Measurements from ENCODE around the gene OR1S2.
"Not testable (repeated sequence)": the region's sequence is repeated elsewhere in the genome, so short reads cannot be mapped to it uniquely, and the experiment has no call there.

Gene OR1S2

GRCh38 chr11:58204042-58204441, at the start of gene OR1S2:
Gene OR1S2 (minus strand): TSS chr11:58204142. CDS start chr11:58204142, 0 bp downstream.
- Histone ChIP-seq H3K9ac (ENCODE audit: low read length in 2 of 2) (no peak within 1 kb of the TSS), H3K4me3 (ENCODE audit: low read length in 2 of 2) (no peak within 1 kb of the TSS), H3K27ac (ENCODE audit: low read length) (no peak within 1 kb of the TSS), H3K36me3 (ENCODE audit: control insufficient read depth in 2 of 2, insufficient read depth in 2 of 2, low read length in 2 of 2) (no peaks in the 10 kb centered on the region), H3K9me3 (ENCODE audit: control insufficient read depth in 2 of 2, low read length in 2 of 2) (peaks cover 0 to 4% of the 10 kb centered on the region in 2 donors), H3K4me1 (ENCODE audit: control insufficient read depth, insufficient read depth, low read length) (no peaks in the 10 kb centered on the region), H3K27me3 (ENCODE audit: control insufficient read depth in 1 of 2, insufficient read depth in 2 of 2, low read length in 2 of 2) (no peaks in the 10 kb centered on the region)

GRCh38 chr11:58243954-58244353, 40.0 kb upstream of the OR1S2 start:
- H3K4me3 ChIP-seq (ENCODE audit: low read length in 2 of 2) = no peak overlapping the region
- no peaks in the 10 kb centered on the region for H3K27me3 ChIP-seq (ENCODE audit: control insufficient read depth in 1 of 2, insufficient read depth in 2 of 2, low read length in 2 of 2)
- no peaks in the 10 kb centered on the region for H3K36me3 ChIP-seq (ENCODE audit: control insufficient read depth in 2 of 2, insufficient read depth in 2 of 2, low read length in 2 of 2)
- no peak overlapping the region for H3K27ac ChIP-seq (ENCODE audit: low read length)
- peaks cover 0 to 3% of the 10 kb centered on the region in 2 donors for H3K9me3 ChIP-seq (ENCODE audit: control insufficient read depth in 2 of 2, low read length in 2 of 2)
- H3K4me1 ChIP-seq (ENCODE audit: control insufficient read depth, insufficient read depth, low read length) = no peaks in the 10 kb centered on the region
- H3K9ac ChIP-seq (ENCODE audit: low read length in 2 of 2) = no peak overlapping the region

- H3K4me3 ChIP-seq (ENCODE audit: low read length in 2 of 2) = no peak overlapping the region
These were observed 24.1 kb upstream of the OR1S2 start for GRCh38 chr11:58227956-58228615.

GRCh38 chr11:58222721-58223120, 18.8 kb upstream of the OR1S2 start:
- no peak overlapping the region for H3K9ac ChIP-seq (ENCODE audit: low read length in 2 of 2)
- H3K9me3 ChIP-seq (ENCODE audit: control insufficient read depth in 2 of 2, low read length in 2 of 2) = no peaks in the 10 kb centered on the region
- no peaks in the 10 kb centered on the region for H3K27me3 ChIP-seq (ENCODE audit: control insufficient read depth in 1 of 2, insufficient read depth in 2 of 2, low read length in 2 of 2)
- H3K4me1 ChIP-seq (ENCODE audit: control insufficient read depth, insufficient read depth, low read length) = no peaks in the 10 kb centered on the region
- H3K4me3 ChIP-seq (ENCODE audit: low read length in 2 of 2) = no peak overlapping the region
- no peak overlapping the region for H3K27ac ChIP-seq (ENCODE audit: low read length)
- H3K36me3 ChIP-seq (ENCODE audit: control insufficient read depth in 2 of 2, insufficient read depth in 2 of 2, low read length in 2 of 2) = no peaks in the 10 kb centered on the region

More at GRCh38 chr11:58227956-58228615, 24.1 kb upstream of the OR1S2 start:
- H3K27me3 ChIP-seq (ENCODE audit: control insufficient read depth in 1 of 2, insufficient read depth in 2 of 2, low read length in 2 of 2) = no peaks in the 10 kb centered on the region
- no peak overlapping the region for H3K9ac ChIP-seq (ENCODE audit: low read length in 2 of 2)
- no peaks in the 10 kb centered on the region for H3K36me3 ChIP-seq (ENCODE audit: control insufficient read depth in 2 of 2, insufficient read depth in 2 of 2, low read length in 2 of 2)
- H3K9me3 ChIP-seq (ENCODE audit: control insufficient read depth in 2 of 2, low read length in 2 of 2) = no peaks in the 10 kb centered on the region
- no peak overlapping the region for H3K27ac ChIP-seq (ENCODE audit: low read length)
- H3K4me1 ChIP-seq (ENCODE audit: control insufficient read depth, insufficient read depth, low read length) = no peaks in the 10 kb centered on the region

GRCh38 chr11:58216476-58216875, 12.5 kb upstream of the OR1S2 start:
- Histone ChIP-seq H3K27ac (ENCODE audit: low read length) (no peak overlapping the region), H3K4me3 (ENCODE audit: low read length in 2 of 2) (no peak overlapping the region), H3K9me3 (ENCODE audit: control insufficient read depth in 2 of 2, low read length in 2 of 2) (no peaks in the 10 kb centered on the region), H3K27me3 (ENCODE audit: control insufficient read depth in 1 of 2, insufficient read depth in 2 of 2, low read length in 2 of 2) (no peaks in the 10 kb centered on the region), H3K9ac (ENCODE audit: low read length in 2 of 2) (no peak overlapping the region), H3K36me3 (ENCODE audit: control insufficient read depth in 2 of 2, insufficient read depth in 2 of 2, low read length in 2 of 2) (no peaks in the 10 kb centered on the region), H3K4me1 (ENCODE audit: control insufficient read depth, insufficient read depth, low read length) (no peaks in the 10 kb centered on the region)

- H3K4me1 ChIP-seq (ENCODE audit: control insufficient read depth, insufficient read depth, low read length); H3K9me3 ChIP-seq (ENCODE audit: control insufficient read depth in 2 of 2, low read length in 2 of 2); H3K27ac ChIP-seq (ENCODE audit: low read length); H3K9ac ChIP-seq (ENCODE audit: low read length in 2 of 2); H3K4me3 ChIP-seq (ENCODE audit: low read length in 2 of 2); H3K36me3 ChIP-seq (ENCODE audit: control insufficient read depth in 2 of 2, insufficient read depth in 2 of 2, low read length in 2 of 2); H3K27me3 ChIP-seq (ENCODE audit: control insufficient read depth in 1 of 2, insufficient read depth in 2 of 2, low read length in 2 of 2): not testable (repeated sequence)
These were observed 8.5 kb upstream of the OR1S2 start, which contains the start of gene OR1S1 for GRCh38 chr11:58212420-58212819. Gene OR1S1 (plus strand): TSS chr11:58212720.

GRCh38 chr11:58199271-58199670, 4.7 kb downstream of the OR1S2 start:
- H3K36me3 ChIP-seq (ENCODE audit: control insufficient read depth in 2 of 2, insufficient read depth in 2 of 2, low read length in 2 of 2) = no peaks in the 10 kb centered on the region
- peaks cover 0 to 4% of the 10 kb centered on the region in 2 donors for H3K9me3 ChIP-seq (ENCODE audit: control insufficient read depth in 2 of 2, low read length in 2 of 2)
- no peak overlapping the region for H3K9ac ChIP-seq (ENCODE audit: low read length in 2 of 2)
- H3K4me3 ChIP-seq (ENCODE audit: low read length in 2 of 2) = no peak overlapping the region
- no peak overlapping the region for H3K27ac ChIP-seq (ENCODE audit: low read length)
- H3K4me1 ChIP-seq (ENCODE audit: control insufficient read depth, insufficient read depth, low read length) = no peaks in the 10 kb centered on the region
- no peaks in the 10 kb centered on the region for H3K27me3 ChIP-seq (ENCODE audit: control insufficient read depth in 1 of 2, insufficient read depth in 2 of 2, low read length in 2 of 2)

GRCh38 chr11:58195939-58196338, 8.0 kb downstream of the OR1S2 start:
- H3K9ac ChIP-seq (ENCODE audit: low read length in 2 of 2) = no peak overlapping the region
- H3K9me3 ChIP-seq (ENCODE audit: control insufficient read depth in 2 of 2, low read length in 2 of 2) = peaks cover 0 to 6% of the 10 kb centered on the region in 2 donors
- H3K27me3 ChIP-seq (ENCODE audit: control insufficient read depth in 1 of 2, insufficient read depth in 2 of 2, low read length in 2 of 2) = no peaks in the 10 kb centered on the region
- no peak overlapping the region for H3K4me3 ChIP-seq (ENCODE audit: low read length in 2 of 2)
- H3K36me3 ChIP-seq (ENCODE audit: control insufficient read depth in 2 of 2, insufficient read depth in 2 of 2, low read length in 2 of 2) = no peaks in the 10 kb centered on the region
- H3K27ac ChIP-seq (ENCODE audit: low read length) = no peak overlapping the region
- no peaks in the 10 kb centered on the region for H3K4me1 ChIP-seq (ENCODE audit: control insufficient read depth, insufficient read depth, low read length)

- H3K9ac ChIP-seq (ENCODE audit: low read length in 2 of 2) = no peak overlapping the region
- no peaks in the 10 kb centered on the region for H3K36me3 ChIP-seq (ENCODE audit: control insufficient read depth in 2 of 2, insufficient read depth in 2 of 2, low read length in 2 of 2)
- no peaks in the 10 kb centered on the region for H3K4me1 ChIP-seq (ENCODE audit: control insufficient read depth, insufficient read depth, low read length)
- H3K9me3 ChIP-seq (ENCODE audit: control insufficient read depth in 2 of 2, low read length in 2 of 2) = peaks cover 0 to 2% of the 10 kb centered on the region in 2 donors
- no peaks in the 10 kb centered on the region for H3K27me3 ChIP-seq (ENCODE audit: control insufficient read depth in 1 of 2, insufficient read depth in 2 of 2, low read length in 2 of 2)
- H3K27ac ChIP-seq (ENCODE audit: low read length) = no peak overlapping the region
- no peak overlapping the region for H3K4me3 ChIP-seq (ENCODE audit: low read length in 2 of 2)
These were observed 10.6 kb downstream of the OR1S2 start for GRCh38 chr11:58193391-58193790.

GRCh38 chr11:58192229-58192628, 11.7 kb downstream of the OR1S2 start:
- Histone ChIP-seq H3K27ac (ENCODE audit: low read length) (no peak overlapping the region), H3K4me3 (ENCODE audit: low read length in 2 of 2) (no peak overlapping the region)

GRCh38 chr11:58188770-58189169, 15.2 kb downstream of the OR1S2 start, which contains the start of gene OR9Q2:
Gene OR9Q2 (plus strand): TSS chr11:58189070. CDS start chr11:58190491, 1,421 bp downstream.
- peaks cover 0 to 2% of the 10 kb centered on the region in 2 donors for H3K9me3 ChIP-seq (ENCODE audit: control insufficient read depth in 2 of 2, low read length in 2 of 2)
- H3K27ac ChIP-seq (ENCODE audit: low read length) = no peak within 1 kb of the TSS
- no peaks in the 10 kb centered on the region for H3K36me3 ChIP-seq (ENCODE audit: control insufficient read depth in 2 of 2, insufficient read depth in 2 of 2, low read length in 2 of 2)
- H3K9ac ChIP-seq (ENCODE audit: low read length in 2 of 2) = no peak within 1 kb of the TSS
- no peaks in the 10 kb centered on the region for H3K27me3 ChIP-seq (ENCODE audit: control insufficient read depth in 1 of 2, insufficient read depth in 2 of 2, low read length in 2 of 2)
- H3K4me3 ChIP-seq (ENCODE audit: low read length in 2 of 2) = no peak within 1 kb of the TSS
- H3K4me1 ChIP-seq (ENCODE audit: control insufficient read depth, insufficient read depth, low read length) = no peaks in the 10 kb centered on the region

More at GRCh38 chr11:58192229-58192628, 11.7 kb downstream of the OR1S2 start:
- H3K9me3 ChIP-seq (ENCODE audit: control insufficient read depth in 2 of 2, low read length in 2 of 2) = peaks cover 0 to 2% of the 10 kb centered on the region in 2 donors
- no peaks in the 10 kb centered on the region for H3K27me3 ChIP-seq (ENCODE audit: control insufficient read depth in 1 of 2, insufficient read depth in 2 of 2, low read length in 2 of 2)
- H3K9ac ChIP-seq (ENCODE audit: low read length in 2 of 2) = no peak overlapping the region
- no peaks in the 10 kb centered on the region for H3K36me3 ChIP-seq (ENCODE audit: control insufficient read depth in 2 of 2, insufficient read depth in 2 of 2, low read length in 2 of 2)
- H3K4me1 ChIP-seq (ENCODE audit: control insufficient read depth, insufficient read depth, low read length) = no peaks in the 10 kb centered on the region

Measured in stomach smooth muscle (tissue), 2 donors.